Measurements from ENCODE around the gene MPDU1. TPM values are rescaled to one million over a fixed set of nuclear protein-coding genes. Genes with fewer than 3 reads are reported as not detected.

The MPDU1 gene
- total RNA-seq, 1 donor from 2014 or later, result 55.3 TPM

DNA sequence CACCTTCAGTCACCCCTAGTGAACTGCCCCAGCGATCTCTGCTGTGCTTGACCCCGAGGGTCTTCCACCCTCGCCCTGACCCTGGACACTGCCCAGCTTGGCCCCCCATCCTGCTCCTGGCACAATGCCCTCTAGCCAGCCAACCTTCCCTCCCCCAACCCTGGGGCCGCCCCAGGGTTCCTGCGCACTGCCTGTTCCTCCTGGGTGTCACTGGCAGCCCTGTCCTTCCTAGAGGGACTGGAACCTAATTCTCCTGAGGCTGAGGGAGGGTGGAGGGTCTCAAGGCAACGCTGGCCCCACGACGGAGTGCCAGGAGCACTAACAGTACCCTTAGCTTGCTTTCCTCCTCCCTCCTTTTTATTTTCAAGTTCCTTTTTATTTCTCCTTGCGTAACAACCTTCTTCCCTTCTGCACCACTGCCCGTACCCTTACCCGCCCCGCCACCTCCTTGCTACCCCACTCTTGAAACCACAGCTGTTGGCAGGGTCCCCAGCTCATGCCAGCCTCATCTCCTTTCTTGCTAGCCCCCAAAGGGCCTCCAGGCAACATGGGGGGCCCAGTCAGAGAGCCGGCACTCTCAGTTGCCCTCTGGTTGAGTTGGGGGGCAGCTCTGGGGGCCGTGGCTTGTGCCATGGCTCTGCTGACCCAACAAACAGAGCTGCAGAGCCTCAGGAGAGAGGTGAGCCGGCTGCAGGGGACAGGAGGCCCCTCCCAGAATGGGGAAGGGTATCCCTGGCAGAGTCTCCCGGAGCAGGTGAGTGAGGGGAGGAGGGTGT, 24.9 kb upstream of the MPDU1 start, which contains the start of gene TNFSF13:
TSS of gene TNFSF13 (plus strand) at position 207 of the 776 bp plus-strand sequence. CDS start at position 497, 290 bp downstream.
- Histone ChIP-seq H3K36me3 (peaks cover 15% of the 10 kb centered on the region), H3K27me3 (ENCODE audit: low read depth) (no peaks in the 10 kb centered on the region), H3K27ac (peak within 1 kb of the TSS; percentile 95), H3K4me3 (peak within 1 kb of the TSS; percentile 94), H3K9me3 (no peaks in the 10 kb centered on the region), H3K4me1 (peaks cover 66% of the 10 kb centered on the region)
- TF ChIP-seq, protein P1, sequence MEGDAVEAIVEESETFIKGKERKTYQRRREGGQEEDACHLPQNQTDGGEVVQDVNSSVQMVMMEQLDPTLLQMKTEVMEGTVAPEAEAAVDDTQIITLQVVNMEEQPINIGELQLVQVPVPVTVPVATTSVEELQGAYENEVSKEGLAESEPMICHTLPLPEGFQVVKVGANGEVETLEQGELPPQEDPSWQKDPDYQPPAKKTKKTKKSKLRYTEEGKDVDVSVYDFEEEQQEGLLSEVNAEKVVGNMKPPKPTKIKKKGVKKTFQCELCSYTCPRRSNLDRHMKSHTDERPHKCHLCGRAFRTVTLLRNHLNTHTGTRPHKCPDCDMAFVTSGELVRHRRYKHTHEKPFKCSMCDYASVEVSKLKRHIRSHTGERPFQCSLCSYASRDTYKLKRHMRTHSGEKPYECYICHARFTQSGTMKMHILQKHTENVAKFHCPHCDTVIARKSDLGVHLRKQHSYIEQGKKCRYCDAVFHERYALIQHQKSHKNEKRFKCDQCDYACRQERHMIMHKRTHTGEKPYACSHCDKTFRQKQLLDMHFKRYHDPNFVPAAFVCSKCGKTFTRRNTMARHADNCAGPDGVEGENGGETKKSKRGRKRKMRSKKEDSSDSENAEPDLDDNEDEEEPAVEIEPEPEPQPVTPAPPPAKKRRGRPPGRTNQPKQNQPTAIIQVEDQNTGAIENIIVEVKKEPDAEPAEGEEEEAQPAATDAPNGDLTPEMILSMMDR (IDR thresholded peaks at IDR 0.05), result no peak
- DNase-seq (peak; percentile 79), ATAC-seq (peak; percentile 31 to 33)
- intact Hi-C loops (cut with DNase I), result no loop called here

DNA sequence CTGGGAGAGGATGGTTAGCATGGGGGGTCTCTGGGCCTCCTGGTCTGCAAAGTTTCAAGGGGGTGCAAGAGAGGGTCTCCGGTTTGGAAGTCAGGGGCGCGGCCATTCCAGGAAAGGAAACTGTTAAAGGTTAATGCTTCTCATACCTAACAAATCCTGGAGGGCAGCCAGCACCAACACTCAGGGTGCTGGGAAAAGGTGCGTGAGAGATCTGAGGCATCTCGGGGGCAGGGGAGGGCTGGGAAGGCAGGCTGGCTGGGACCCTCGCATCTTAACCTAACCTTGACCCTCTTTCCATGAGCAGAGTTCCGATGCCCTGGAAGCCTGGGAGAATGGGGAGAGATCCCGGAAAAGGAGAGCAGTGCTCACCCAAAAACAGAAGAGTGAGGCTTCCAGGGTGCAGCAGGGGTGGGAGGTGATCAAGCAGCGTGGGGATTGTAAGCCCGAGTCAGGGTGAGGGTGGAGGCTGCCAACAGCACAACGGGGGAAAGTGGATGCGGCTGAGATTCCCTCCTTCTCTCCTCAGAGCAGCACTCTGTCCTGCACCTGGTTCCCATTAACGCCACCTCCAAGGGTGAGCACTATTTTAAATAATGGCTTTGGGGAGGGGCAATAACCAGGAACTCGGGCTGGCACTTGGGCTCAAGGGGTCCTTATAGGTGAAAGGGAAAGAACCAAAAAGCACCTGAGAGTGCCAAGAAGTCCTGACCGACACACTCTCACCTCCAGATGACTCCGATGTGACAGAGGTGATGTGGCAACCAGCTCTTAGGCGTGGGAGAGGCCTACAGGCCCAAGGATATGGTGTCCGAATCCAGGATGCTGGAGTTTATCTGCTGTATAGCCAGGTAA, 24.1 kb upstream of the MPDU1 start:
- Histone ChIP-seq H3K4me1 (peaks cover 72% of the 10 kb centered on the region), H3K27me3 (ENCODE audit: low read depth) (no peaks in the 10 kb centered on the region), H3K36me3 (peaks cover 23% of the 10 kb centered on the region), H3K9me3 (no peaks in the 10 kb centered on the region), H3K27ac (peak overlapping the region; percentile 95), H3K4me3 (peak overlapping the region; percentile 94)
- DNase-seq (peak; percentile 75), ATAC-seq (peak; percentile 3 to 11)
- intact Hi-C loops (cut with DNase I), result no loop called here
- TF ChIP-seq, protein P1 (IDR thresholded peaks at IDR 0.05), result no peak

DNA sequence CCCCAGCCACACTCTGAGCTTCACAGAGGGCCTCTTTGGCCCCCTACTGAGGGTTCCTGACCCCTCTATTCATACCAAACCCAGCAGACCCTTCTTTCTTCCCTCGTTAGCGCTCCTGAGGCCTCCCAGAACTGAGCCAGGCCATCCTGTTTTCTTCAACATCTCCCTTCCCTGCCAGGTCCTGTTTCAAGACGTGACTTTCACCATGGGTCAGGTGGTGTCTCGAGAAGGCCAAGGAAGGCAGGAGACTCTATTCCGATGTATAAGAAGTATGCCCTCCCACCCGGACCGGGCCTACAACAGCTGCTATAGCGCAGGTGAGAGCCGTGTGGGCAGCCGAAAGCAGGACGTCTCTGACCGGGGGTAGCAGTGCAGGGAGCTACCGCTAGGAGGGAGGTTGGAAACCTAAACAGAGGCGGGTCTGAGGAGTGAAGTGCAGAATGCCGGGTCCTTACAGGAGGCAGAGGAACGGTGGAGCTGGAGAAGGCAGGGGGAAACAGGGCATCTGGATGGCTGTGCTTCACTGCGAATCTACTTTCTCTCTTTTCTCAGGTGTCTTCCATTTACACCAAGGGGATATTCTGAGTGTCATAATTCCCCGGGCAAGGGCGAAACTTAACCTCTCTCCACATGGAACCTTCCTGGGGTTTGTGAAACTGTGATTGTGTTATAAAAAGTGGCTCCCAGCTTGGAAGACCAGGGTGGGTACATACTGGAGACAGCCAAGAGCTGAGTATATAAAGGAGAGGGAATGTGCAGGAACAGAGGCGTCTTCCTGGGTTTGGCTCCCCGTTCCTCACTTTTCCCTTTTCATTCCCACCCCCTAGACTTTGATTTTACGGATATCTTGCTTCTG, 23.3 kb upstream of the MPDU1 start:
- Histone ChIP-seq H3K27me3 (ENCODE audit: low read depth) (no peaks in the 10 kb centered on the region), H3K4me3 (peak overlapping the region; percentile 94), H3K27ac (peak overlapping the region; percentile 95), H3K9me3 (no peaks in the 10 kb centered on the region), H3K36me3 (peaks cover 32% of the 10 kb centered on the region), H3K4me1 (peaks cover 72% of the 10 kb centered on the region)
- TF ChIP-seq, protein P1 (IDR thresholded peaks at IDR 0.05), result peak; percentile 36
- intact Hi-C loops (cut with DNase I), result no loop called here
- DNase-seq, result peak; percentile 80
- ATAC-seq, result peak; percentile 39 to 54

DNA sequence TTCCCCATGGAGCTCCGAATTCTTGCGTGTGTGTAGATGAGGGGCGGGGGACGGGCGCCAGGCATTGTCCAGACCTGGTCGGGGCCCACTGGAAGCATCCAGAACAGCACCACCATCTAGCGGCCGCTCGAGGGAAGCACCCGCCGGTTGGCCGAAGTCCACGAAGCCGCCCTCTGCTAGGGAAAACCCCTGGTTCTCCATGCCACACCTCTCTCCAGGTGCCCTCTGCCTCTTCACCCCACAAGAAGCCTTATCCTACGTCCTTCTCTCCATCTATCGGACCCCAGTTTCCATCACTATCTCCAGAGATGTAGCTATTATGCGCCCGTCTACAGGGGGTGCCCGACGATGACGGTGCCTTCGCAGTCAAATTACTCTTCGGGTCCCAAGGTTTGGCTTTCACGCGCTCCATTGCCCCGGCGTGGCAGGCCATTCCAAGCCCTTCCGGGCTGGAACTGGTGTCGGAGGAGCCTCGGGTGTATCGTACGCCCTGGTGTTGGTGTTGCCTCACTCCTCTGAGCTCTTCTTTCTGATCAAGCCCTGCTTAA, 22.6 kb upstream of the MPDU1 start:
- ATAC-seq (peak; percentile 81 to 85), DNase-seq (peak; percentile 95)
- H3K4me3 ChIP-seq, result peak overlapping the region; percentile 94
- H3K4me1 ChIP-seq, result peaks cover 72% of the 10 kb centered on the region
- H3K9me3 ChIP-seq, result no peaks in the 10 kb centered on the region
- no peaks in the 10 kb centered on the region for H3K27me3 ChIP-seq (ENCODE audit: low read depth)
- peaks cover 39% of the 10 kb centered on the region for H3K36me3 ChIP-seq
- H3K27ac ChIP-seq, result peak overlapping the region; percentile 95
- intact Hi-C loops (cut with DNase I), result no loop called here
- TF ChIP-seq, protein P1 (IDR thresholded peaks at IDR 0.05), result peak; percentile 86
